ENCODE measurements around the gene TRAPPC10. TPM values are rescaled to one million over a fixed set of nuclear protein-coding genes. Genes with fewer than 3 reads are reported as not detected.

Gene TRAPPC10
- total RNA-seq, 1 experiment from 2014 or later, result 39.3 TPM

DNA sequence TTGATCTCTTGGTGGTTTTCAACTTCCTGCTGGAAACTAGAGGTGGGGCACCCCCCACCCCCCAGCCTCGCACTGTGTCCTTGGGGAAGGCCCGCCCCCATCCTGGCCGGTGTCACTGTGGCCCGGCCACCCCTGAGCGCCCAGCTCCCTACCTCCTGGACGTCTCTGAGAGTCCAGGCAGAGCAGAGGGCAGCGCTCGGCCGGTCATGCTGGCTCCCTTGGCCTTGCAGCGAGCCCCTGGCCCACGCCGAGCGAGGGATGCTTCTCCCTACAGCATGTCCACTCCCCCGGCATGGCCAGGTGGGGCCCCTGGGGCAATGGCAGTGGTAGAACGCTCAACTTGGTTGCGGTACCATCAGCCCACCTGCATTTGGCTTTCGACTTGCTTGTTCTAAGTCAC lies 28.7 kb upstream of the TRAPPC10 start:
- H3K9me3 Mint-ChIP-seq (ENCODE audit: unreplicated experiment), result no peaks in the 10 kb centered on the region
- no peak for DNase-seq (ENCODE audit: unreplicated experiment)
- BruUV-seq (replicated peaks), result no TSS peak
- no peaks in the 10 kb centered on the region for H3K4me1 Mint-ChIP-seq (ENCODE audit: insufficient read depth, unreplicated experiment)
- H3K27me3 Mint-ChIP-seq (ENCODE audit: insufficient read depth, unreplicated experiment), result no peaks in the 10 kb centered on the region
- intact Hi-C loops (cut with micrococcal nuclease), result no loop called here
- TF ChIP-seq, protein P1, sequence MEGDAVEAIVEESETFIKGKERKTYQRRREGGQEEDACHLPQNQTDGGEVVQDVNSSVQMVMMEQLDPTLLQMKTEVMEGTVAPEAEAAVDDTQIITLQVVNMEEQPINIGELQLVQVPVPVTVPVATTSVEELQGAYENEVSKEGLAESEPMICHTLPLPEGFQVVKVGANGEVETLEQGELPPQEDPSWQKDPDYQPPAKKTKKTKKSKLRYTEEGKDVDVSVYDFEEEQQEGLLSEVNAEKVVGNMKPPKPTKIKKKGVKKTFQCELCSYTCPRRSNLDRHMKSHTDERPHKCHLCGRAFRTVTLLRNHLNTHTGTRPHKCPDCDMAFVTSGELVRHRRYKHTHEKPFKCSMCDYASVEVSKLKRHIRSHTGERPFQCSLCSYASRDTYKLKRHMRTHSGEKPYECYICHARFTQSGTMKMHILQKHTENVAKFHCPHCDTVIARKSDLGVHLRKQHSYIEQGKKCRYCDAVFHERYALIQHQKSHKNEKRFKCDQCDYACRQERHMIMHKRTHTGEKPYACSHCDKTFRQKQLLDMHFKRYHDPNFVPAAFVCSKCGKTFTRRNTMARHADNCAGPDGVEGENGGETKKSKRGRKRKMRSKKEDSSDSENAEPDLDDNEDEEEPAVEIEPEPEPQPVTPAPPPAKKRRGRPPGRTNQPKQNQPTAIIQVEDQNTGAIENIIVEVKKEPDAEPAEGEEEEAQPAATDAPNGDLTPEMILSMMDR (IDR thresholded peaks at IDR 0.05; ENCODE audit: unreplicated experiment), result no peak
- POLR2A ChIA-PET, result no interaction called here
- no peak overlapping the region for H3K4me3 Mint-ChIP-seq (ENCODE audit: unreplicated experiment)
- CTCF ChIA-PET, result interaction anchor here (0.6 kb wide), 2 partner anchors 121 to 236 kb away, joined by 3 to 4 read pairs; no protein-coding TSS in a partner anchor
- H3K36me3 Mint-ChIP-seq (ENCODE audit: insufficient read depth, unreplicated experiment), result peaks cover 24% of the 10 kb centered on the region
- no peak overlapping the region for H3K27ac Mint-ChIP-seq (ENCODE audit: low read depth, unreplicated experiment)

GRCh38 chr21:43983860-43984420 lies 28.2 kb upstream of the TRAPPC10 start:
- no peaks in the 10 kb centered on the region for H3K27me3 Mint-ChIP-seq (ENCODE audit: insufficient read depth, unreplicated experiment)
- no peak overlapping the region for H3K27ac Mint-ChIP-seq (ENCODE audit: low read depth, unreplicated experiment)
- TF ChIP-seq, protein P1 (IDR thresholded peaks at IDR 0.05; ENCODE audit: unreplicated experiment), result no peak
- no peak overlapping the region for H3K4me3 Mint-ChIP-seq (ENCODE audit: unreplicated experiment)
- TSS peak; percentile 7 for BruUV-seq (replicated peaks)
- no peak for DNase-seq (ENCODE audit: unreplicated experiment)
- peaks cover 20% of the 10 kb centered on the region for H3K36me3 Mint-ChIP-seq (ENCODE audit: insufficient read depth, unreplicated experiment)
- no peaks in the 10 kb centered on the region for H3K4me1 Mint-ChIP-seq (ENCODE audit: insufficient read depth, unreplicated experiment)
- intact Hi-C loops (cut with micrococcal nuclease), result no loop called here
- ChIA-PET CTCF (interaction anchor here (0.6 to 1.0 kb wide), 4 partner anchors 67 to 199 kb away, joined by 3 to 5 read pairs (median 3); no protein-coding TSS in a partner anchor), POLR2A (interaction anchor here (0.6 kb wide), 1 partner anchor 100 kb away, joined by 4 read pairs; no protein-coding TSS in a partner anchor)
- no peaks in the 10 kb centered on the region for H3K9me3 Mint-ChIP-seq (ENCODE audit: unreplicated experiment)

GRCh38 chr21:43984905-43985689 lies 27.0 kb upstream of the TRAPPC10 start:
- peaks cover 22% of the 10 kb centered on the region for H3K36me3 Mint-ChIP-seq (ENCODE audit: insufficient read depth, unreplicated experiment)
- H3K27me3 Mint-ChIP-seq (ENCODE audit: insufficient read depth, unreplicated experiment), result no peaks in the 10 kb centered on the region
- no peak overlapping the region for H3K4me3 Mint-ChIP-seq (ENCODE audit: unreplicated experiment)
- no peak for DNase-seq (ENCODE audit: unreplicated experiment)
- TF ChIP-seq, protein P1 (IDR thresholded peaks at IDR 0.05; ENCODE audit: unreplicated experiment), result no peak
- H3K9me3 Mint-ChIP-seq (ENCODE audit: unreplicated experiment), result no peaks in the 10 kb centered on the region
- CTCF ChIA-PET, result interaction anchor here (0.6 to 1.0 kb wide), 3 partner anchors 105 to 200 kb away, joined by 3 to 5 read pairs (median 3); no protein-coding TSS in a partner anchor
- H3K4me1 Mint-ChIP-seq (ENCODE audit: insufficient read depth, unreplicated experiment), result no peaks in the 10 kb centered on the region
- no peak overlapping the region for H3K27ac Mint-ChIP-seq (ENCODE audit: low read depth, unreplicated experiment)
- POLR2A ChIA-PET, result interaction anchor here (0.6 kb wide), 2 partner anchors 98 to 261 kb away, joined by 3 to 4 read pairs; no protein-coding TSS in a partner anchor
- intact Hi-C loops (cut with micrococcal nuclease), result no loop called here
- no TSS peak for BruUV-seq (replicated peaks)

GRCh38 chr21:43985690-43986251 lies 26.3 kb upstream of the TRAPPC10 start:
- TF ChIP-seq, protein P1 (IDR thresholded peaks at IDR 0.05; ENCODE audit: unreplicated experiment), result no peak
- H3K4me3 Mint-ChIP-seq (ENCODE audit: unreplicated experiment), result no peak overlapping the region
- no peak overlapping the region for H3K27ac Mint-ChIP-seq (ENCODE audit: low read depth, unreplicated experiment)
- BruUV-seq (replicated peaks), result no TSS peak
- no peaks in the 10 kb centered on the region for H3K27me3 Mint-ChIP-seq (ENCODE audit: insufficient read depth, unreplicated experiment)
- ChIA-PET CTCF (no interaction called here), POLR2A (interaction anchor here (0.6 kb wide), 1 partner anchor 261 kb away, joined by 3 read pairs; no protein-coding TSS in a partner anchor)
- H3K36me3 Mint-ChIP-seq (ENCODE audit: insufficient read depth, unreplicated experiment), result peaks cover 22% of the 10 kb centered on the region
- intact Hi-C loops (cut with micrococcal nuclease), result no loop called here
- DNase-seq (ENCODE audit: unreplicated experiment), result no peak
- no peaks in the 10 kb centered on the region for H3K4me1 Mint-ChIP-seq (ENCODE audit: insufficient read depth, unreplicated experiment)
- H3K9me3 Mint-ChIP-seq (ENCODE audit: unreplicated experiment), result no peaks in the 10 kb centered on the region

All from MCF 10A (cell line).